GM19438 (cell line): ENCODE data around the gene SOST.

Experiments
- ATAC-seq: cut with Tn5 transposase; IDR thresholded peaks from one replicate; pipeline ENCODE4 v1.9.1; 2021; ENCODE audit warnings: low read depth; ENCODE audit not compliant: unreplicated experiment

SOST gene

DNA sequence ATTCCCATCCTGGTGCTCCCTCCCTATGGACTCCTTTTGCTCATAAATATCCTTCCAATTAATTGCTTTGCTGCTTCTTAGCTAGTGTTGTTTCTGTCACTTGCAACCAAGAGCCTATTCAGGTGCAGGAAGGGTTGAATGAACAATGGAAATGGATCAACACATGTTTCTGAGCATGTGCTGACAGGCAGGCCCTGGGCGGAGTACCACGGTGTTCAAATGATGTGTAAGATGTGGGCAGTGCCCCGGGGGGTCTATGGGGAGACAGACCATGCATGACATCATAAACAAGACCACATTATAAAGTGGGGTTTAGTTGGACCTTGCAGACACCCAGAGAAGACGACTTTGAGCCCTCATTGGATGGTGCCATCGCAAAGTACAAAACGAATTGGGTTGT lies 48.5 kb downstream of the SOST start:
- ATAC-seq: no peak

DNA sequence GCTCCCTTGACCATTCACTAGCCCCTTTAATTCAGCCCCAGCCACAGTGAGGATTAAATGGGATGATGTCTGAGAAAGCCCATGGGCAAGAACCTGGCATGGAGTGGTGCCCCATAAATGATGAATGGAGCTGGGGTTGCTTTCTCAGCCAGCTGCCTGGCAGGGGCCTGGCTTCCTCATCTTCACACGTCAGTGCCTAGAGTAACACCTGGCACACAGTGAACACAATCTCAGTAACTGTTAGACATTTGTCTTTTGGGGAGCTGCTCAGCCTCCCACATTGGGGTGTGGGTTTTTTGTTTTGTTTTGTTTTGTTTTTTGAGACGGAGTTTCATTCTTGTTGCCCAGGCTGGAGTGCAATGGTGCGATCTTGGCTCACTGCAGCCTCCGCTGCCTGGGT lies 49.4 kb downstream of the SOST start:
- no peak for ATAC-seq

DNA sequence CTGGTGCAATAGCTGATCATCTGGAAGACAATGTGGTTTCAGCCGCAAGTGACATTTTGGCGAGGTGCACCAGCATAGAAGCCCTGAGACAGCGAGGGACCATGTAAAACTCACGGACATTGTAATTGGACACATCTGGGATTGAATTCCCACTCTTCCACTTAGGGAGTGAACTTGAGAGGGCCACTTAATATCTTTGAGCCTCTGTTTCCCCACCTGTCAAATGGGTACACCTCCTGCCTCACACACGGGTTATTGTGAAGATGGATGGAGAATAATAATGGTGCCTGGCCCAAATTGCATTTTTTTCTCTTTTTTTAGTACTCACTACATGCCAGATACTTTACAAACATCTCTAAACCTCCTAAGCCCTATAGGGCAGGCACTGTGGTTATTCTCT lies 51.4 kb downstream of the SOST start:
- ATAC-seq: no peak

DNA sequence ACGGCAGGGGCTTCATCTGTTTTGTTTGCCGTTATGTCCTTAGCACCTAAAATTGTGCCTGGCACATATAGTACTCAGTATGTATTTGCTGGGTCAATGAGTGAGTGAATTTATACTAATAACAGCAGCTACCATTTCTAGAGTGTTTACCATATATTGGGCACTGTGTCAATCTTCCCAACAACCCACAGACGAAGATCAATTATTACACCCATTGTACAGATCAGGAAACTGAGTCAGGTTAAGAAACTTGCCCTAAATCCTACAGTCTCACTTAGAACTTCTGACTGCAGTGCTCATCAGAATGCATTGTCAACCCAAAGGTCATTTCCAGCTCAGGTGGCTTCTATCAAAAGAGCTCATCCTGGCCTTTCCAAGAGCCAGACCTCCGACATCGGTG lies 52.4 kb downstream of the SOST start:
- no peak for ATAC-seq
